Measurements from ENCODE around the gene NUTF2. TPM values are rescaled to one million over a fixed set of nuclear protein-coding genes. Genes with fewer than 3 reads are reported as not detected.
"Not testable (repeated sequence)": the region's sequence is repeated elsewhere in the genome, so short reads cannot be mapped to it uniquely, and the experiment has no call there.

Gene NUTF2
- total RNA-seq, 1 donor = 203 TPM

DNA sequence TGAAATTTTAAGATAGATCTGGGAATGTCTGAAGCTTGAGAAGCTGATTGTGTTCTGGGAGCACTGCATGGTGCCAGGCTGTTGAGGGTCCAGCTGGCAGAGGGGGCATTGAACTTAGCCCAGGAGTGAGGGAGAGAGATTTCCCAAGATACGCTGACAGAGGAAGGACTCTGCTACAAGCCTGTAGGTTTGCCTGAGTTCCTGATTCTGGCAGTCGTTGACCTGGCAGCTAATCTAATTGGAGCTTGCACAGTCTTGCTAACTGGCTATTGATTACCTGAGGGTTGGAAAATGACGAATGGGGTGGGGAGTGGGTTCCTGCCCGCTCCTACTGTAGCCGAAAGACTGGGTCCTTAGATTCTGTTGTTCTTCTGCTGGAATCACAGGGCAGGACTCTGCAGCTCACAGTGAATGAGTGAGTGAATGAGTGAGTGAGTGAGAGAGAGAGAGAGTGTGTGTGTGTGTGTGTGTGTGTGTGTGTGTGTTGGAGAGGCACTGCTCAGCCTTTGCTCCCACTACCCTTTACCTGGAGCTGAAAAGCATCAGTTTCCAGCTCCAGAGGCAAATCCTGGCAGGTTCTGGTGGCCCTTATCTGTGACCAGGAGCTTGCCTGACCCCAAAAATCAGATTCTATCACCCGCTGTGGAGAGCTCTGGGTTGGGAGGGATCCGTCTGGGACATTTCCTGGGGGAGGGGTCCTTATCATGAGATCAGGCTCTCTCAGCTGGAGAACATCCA lies 68.2 kb downstream of the NUTF2 start:
- Histone ChIP-seq H3K4me3 (ENCODE audit: insufficient read depth, low read length) (no peak overlapping the region), H3K9me3 (ENCODE audit: low read depth, low read length) (no peaks in the 10 kb centered on the region), H3K27ac (ENCODE audit: low read depth, low read length) (no peak overlapping the region), H3K4me2 (ENCODE audit: insufficient read depth, low read length) (no peak overlapping the region), H3K36me3 (ENCODE audit: insufficient read depth, low read length) (peaks cover 22% of the 10 kb centered on the region), H3K79me2 (ENCODE audit: insufficient read depth, low read length) (peaks cover 49% of the 10 kb centered on the region), H4K20me1 (ENCODE audit: insufficient read depth, low read length) (peaks cover 51% of the 10 kb centered on the region), H3K27me3 (ENCODE audit: insufficient read depth, low read length) (no peaks in the 10 kb centered on the region), H3K4me1 (ENCODE audit: insufficient read depth, low read length) (peaks cover 25% of the 10 kb centered on the region), H2AFZ (ENCODE audit: low read length) (no peak overlapping the region)
- peak; percentile 15 for DNase-seq (ENCODE audit: insufficient read length, low spot score, missing footprints)
- TF ChIP-seq, protein P1, sequence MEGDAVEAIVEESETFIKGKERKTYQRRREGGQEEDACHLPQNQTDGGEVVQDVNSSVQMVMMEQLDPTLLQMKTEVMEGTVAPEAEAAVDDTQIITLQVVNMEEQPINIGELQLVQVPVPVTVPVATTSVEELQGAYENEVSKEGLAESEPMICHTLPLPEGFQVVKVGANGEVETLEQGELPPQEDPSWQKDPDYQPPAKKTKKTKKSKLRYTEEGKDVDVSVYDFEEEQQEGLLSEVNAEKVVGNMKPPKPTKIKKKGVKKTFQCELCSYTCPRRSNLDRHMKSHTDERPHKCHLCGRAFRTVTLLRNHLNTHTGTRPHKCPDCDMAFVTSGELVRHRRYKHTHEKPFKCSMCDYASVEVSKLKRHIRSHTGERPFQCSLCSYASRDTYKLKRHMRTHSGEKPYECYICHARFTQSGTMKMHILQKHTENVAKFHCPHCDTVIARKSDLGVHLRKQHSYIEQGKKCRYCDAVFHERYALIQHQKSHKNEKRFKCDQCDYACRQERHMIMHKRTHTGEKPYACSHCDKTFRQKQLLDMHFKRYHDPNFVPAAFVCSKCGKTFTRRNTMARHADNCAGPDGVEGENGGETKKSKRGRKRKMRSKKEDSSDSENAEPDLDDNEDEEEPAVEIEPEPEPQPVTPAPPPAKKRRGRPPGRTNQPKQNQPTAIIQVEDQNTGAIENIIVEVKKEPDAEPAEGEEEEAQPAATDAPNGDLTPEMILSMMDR (IDR thresholded peaks at IDR 0.05; ENCODE audit: extremely low read depth, low read depth, low read length) = no peak

- not testable (repeated sequence) for H3K4me3 ChIP-seq (ENCODE audit: insufficient read depth, low read length); H3K27me3 ChIP-seq (ENCODE audit: insufficient read depth, low read length); H3K27ac ChIP-seq (ENCODE audit: low read depth, low read length); H3K9me3 ChIP-seq (ENCODE audit: low read depth, low read length); DNase-seq (ENCODE audit: insufficient read length, low spot score, missing footprints); H2AFZ ChIP-seq (ENCODE audit: low read length); H3K4me2 ChIP-seq (ENCODE audit: insufficient read depth, low read length)
- Histone ChIP-seq H3K79me2 (ENCODE audit: insufficient read depth, low read length) (peaks cover 51% of the 10 kb centered on the region), H3K4me1 (ENCODE audit: insufficient read depth, low read length) (peaks cover 25% of the 10 kb centered on the region), H3K36me3 (ENCODE audit: insufficient read depth, low read length) (peaks cover 21% of the 10 kb centered on the region), H4K20me1 (ENCODE audit: insufficient read depth, low read length) (peaks cover 54% of the 10 kb centered on the region)
Measured at GRCh38 chr16:67915496-67915769, 68.7 kb downstream of the NUTF2 start.

DNA sequence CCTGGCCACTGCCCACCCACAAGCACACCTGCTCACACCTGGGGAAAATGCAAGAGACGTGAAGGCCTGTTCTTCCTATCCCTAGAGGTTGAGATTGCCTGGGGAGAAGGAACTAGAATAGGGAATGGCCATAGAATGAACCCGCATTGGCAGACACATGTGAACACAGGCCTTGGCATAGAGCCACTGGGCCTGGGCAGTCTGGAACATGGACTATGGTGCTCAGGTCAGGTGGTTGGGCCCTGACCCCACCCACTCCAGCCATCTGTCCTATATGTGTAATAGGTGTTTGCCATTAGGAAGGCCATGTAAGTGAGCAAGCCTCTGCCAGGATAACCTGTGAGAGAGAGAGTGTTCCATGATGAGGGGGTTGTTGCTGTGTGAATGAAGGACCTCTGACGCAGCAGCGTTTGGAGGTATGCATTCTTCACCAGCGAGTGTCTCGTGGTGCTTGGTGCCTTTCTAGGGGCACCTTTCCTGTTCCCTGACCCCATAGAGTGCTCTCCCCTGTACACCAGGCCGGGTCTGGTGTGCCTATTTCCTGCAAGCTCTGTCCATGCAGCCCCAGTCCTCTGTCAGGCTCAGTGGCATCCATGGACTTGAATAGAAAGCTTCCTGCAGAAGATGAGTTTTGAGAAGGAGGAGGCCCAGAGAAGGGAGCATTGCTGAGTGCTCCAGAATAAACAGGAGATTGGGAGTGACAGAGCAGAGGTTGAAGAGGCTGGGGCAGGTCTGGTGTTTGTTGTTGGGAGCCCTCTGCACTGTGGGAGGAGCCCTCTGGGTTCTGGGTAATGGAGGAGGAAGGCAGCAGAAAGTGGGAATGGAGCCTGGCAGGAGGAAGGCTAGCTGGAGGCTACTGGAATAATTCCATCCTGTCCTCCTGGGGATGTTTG lies 69.3 kb downstream of the NUTF2 start:
- H3K27ac ChIP-seq (ENCODE audit: low read depth, low read length) = peak overlapping the region; percentile 65
- peaks cover 25% of the 10 kb centered on the region for H3K4me1 ChIP-seq (ENCODE audit: insufficient read depth, low read length)
- peaks cover 50% of the 10 kb centered on the region for H3K79me2 ChIP-seq (ENCODE audit: insufficient read depth, low read length)
- no peaks in the 10 kb centered on the region for H3K27me3 ChIP-seq (ENCODE audit: insufficient read depth, low read length)
- H2AFZ ChIP-seq (ENCODE audit: low read length) = no peak overlapping the region
- no peak overlapping the region for H3K4me2 ChIP-seq (ENCODE audit: insufficient read depth, low read length)
- H3K9me3 ChIP-seq (ENCODE audit: low read depth, low read length) = no peaks in the 10 kb centered on the region
- peaks cover 16% of the 10 kb centered on the region for H3K36me3 ChIP-seq (ENCODE audit: insufficient read depth, low read length)
- peak; percentile 15 for DNase-seq (ENCODE audit: insufficient read length, low spot score, missing footprints)
- H3K4me3 ChIP-seq (ENCODE audit: insufficient read depth, low read length) = no peak overlapping the region
- H4K20me1 ChIP-seq (ENCODE audit: insufficient read depth, low read length) = peaks cover 53% of the 10 kb centered on the region
- TF ChIP-seq, protein P1 (IDR thresholded peaks at IDR 0.05; ENCODE audit: extremely low read depth, low read depth, low read length) = no peak

GRCh38 chr16:67917140-67917851 lies 70.6 kb downstream of the NUTF2 start:
- no peaks in the 10 kb centered on the region for H3K9me3 ChIP-seq (ENCODE audit: low read depth, low read length)

More at GRCh38 chr16:67917140-67917851, 70.6 kb downstream of the NUTF2 start:
- H3K4me3 ChIP-seq (ENCODE audit: insufficient read depth, low read length) = no peak overlapping the region
- DNase-seq (ENCODE audit: insufficient read length, low spot score, missing footprints) = peak; percentile 87
- peaks cover 25% of the 10 kb centered on the region for H3K4me1 ChIP-seq (ENCODE audit: insufficient read depth, low read length)
- peaks cover 16% of the 10 kb centered on the region for H3K36me3 ChIP-seq (ENCODE audit: insufficient read depth, low read length)
- no peak overlapping the region for H2AFZ ChIP-seq (ENCODE audit: low read length)
- H3K27me3 ChIP-seq (ENCODE audit: insufficient read depth, low read length) = no peaks in the 10 kb centered on the region
- peak overlapping the region; percentile 65 for H3K27ac ChIP-seq (ENCODE audit: low read depth, low read length)
- TF ChIP-seq, protein P1 (IDR thresholded peaks at IDR 0.05; ENCODE audit: extremely low read depth, low read depth, low read length) = no peak
- peak overlapping the region; percentile 25 for H3K4me2 ChIP-seq (ENCODE audit: insufficient read depth, low read length)
- peaks cover 63% of the 10 kb centered on the region for H4K20me1 ChIP-seq (ENCODE audit: insufficient read depth, low read length)
- peaks cover 51% of the 10 kb centered on the region for H3K79me2 ChIP-seq (ENCODE audit: insufficient read depth, low read length)

Data from osteoblast (primary cell).